Activated CD8-positive, alpha-beta memory T cell treated with anti-CD3 and anti-CD28 coated beads, Interleukin-2, amount 50 U/mL, for 4 hours (primary cell): ENCODE data around the gene PPP1R15B.

Experiments used
- DNase-seq: peaks from one replicate; pipeline ENCODE4 v3.0.0-alpha.2; 2020

PPP1R15B gene

DNA sequence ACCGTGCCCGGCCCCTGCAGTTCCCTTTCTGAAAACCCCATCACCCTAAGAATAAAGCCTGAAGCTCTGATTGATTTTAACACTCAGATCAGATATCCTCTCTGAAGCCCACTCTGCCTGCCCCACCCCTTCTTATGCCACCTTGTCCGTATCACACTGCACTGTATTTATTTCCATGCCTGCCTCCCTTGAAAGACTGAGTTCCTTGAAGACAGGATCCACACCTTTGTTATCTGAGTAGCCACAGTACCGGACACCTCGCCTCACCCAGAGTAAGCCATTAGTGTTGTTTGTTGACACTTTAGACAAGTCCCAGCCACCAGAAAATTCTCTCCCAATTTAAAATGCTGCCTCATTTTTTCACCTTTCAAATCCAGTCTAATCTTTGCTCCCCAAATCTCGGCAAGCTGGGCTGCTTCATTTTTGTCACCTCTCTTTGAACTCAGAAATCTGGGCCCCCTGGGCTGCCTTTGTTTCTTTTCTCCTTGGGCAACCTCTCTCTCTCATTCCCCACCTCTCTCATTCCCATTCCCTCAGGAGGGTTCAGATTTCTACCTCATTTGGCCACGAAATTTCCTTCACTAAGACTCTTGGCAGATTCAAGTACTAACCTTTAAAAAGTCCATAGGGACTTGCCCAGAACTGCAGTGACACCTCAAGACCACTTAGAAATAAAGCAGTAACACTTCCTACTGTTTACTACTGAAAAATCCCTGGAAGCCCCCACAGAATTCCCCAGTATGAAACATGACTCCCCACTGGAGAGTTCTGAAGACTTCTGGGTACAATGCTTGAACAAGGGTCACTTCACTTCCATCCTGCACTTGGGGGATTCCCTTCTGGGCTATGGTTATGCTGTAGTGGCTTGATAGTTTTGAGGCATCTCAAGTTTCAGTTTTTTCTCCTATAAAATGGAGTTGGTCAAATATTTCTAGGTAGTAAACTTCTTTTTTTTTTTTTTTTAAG lies 8.7 kb upstream of the PPP1R15B start:
- no peak for DNase-seq

DNA sequence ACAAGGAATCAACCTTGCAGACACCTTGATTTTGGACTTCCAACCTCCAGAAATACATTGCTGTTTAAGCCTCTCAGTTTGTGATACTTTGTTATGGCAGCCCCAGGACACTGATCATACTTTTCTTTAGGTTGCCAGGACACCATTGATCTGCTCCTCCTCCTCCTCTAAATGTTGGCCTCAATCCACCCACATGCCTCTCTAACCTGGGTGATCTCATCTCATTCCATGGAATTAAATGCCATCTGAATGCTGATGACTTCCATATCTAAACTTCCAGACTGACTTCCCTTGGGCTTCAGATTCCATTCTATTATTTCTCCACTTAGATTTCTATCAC lies 7.4 kb upstream of the PPP1R15B start:
- DNase-seq = no peak

DNA sequence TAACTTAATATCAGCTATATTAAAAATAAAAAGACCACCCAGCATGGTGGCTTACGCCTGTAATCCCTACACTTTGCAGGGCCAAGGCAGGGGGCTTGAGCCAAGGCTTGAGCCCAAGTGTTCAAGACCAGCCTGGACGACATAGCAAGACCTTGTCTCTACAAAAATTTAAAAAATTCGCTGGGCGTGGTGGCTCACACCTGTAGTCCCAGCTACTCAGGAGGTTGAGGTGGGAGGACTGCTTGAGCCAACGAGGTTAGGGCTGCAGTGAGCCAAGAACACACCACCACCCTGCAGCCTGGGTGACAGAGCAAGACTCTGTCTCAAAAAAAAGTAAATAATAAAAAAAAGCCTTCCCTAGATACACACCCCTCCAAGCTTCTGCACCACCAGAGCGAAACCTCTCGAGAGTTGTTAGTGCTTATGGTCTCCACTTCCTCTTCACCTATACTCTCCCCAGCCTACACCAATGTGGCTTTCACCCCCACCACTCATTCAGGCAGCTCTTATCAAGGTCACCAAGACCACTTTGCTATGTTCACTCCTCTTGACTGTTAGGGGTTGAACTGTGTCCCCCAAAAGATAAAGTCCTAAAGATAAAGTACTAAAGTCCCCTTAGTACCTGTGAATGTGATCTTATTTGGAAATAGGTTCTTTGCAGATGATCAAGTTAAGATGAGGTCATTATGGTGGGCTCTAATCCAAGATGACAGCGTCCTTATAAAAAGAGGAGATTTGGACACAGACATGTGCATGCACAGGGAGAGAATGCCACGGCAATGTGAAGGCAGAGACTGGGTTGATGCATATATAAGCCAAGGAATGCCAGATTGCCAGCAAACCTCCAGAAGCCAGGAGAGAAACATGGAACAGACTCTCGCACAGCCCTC lies 6.8 kb upstream of the PPP1R15B start:
- DNase-seq = no peak

DNA sequence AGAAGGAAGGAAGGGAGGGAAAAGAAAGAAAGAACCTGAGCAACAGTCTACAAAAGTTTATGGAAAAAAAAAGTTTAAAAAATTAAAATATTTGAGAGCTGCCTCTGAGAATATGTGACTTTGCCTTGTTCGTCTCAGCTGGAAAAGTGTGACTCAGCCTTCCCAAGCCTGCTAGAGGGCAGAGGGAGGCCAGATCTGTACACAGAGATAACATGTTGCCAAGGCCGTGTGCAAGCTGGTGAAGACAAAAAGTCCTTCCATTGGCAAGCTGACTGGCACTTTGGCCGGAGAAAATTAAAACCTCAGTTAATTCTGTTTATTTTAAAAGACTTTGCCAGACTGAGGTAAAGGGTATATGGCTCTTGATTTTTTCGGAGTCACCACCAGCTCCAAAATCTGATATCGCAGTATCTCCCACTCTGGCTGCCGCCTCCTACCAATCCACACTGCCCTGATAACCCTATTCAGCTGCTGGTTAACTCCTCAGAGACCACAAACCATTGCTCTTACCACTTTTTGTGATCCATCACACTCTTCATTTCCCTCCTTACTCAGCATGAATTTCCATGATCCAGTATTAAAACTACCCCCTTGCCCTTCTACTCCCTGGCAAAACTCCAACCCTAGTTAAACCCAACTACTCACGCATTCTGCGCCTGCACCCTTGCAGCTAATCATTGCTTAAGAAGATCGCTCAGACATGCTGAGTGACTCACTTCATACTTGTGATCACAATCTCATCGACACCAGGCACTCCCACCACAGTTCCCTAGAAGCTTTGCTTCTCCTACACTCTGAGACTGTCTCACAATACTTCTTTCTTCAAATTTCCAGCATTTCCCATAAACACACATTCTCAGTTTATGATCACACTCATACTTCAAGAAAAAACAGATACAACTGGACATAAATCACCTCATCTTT lies 5.7 kb upstream of the PPP1R15B start:
- DNase-seq = peak; percentile 25

DNA sequence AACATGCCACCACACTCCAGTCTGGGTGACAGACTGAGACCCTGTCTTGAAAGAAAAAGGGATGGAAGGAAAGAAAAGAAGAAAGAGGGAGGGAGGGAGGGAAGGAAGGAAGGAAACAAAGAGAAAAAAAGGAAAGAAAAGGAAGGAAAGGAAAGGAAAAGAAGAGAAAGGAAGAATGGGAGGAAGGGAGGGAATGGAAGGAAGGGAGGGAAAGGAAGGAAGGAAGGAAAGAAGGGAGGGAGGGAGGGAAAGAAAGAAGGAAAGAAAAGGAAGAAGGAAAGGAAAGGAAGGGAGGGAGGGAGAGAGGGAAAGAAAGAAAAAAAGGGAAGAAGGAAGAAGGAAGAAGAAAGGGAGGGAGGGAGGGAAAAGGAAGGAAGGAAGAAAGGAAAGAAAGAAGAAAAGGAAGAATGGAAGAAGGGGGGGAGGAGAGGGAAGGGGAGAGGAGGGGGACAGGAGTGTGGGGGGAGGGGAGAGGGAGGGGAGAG lies 5.0 kb upstream of the PPP1R15B start:
- DNase-seq = no peak

DNA sequence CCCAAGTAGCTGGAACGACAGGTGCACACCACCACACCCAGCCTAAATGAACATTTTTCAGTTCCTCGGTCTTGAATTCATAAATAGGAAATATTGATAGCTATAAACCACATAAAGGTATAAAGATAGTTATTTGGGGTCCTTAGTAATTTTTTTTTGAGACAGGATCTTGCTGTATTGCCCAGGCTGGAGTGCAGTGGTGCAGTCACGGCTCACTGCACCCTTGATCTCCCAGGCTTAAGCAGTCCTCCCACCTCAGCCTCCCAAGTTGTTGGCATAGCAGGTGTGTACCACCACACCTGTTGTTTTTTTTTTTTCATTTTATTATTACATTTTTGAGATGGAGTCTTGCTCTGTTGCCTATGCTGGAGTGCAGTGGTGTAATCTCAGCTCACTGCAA lies 3.7 kb upstream of the PPP1R15B start:
- no peak for DNase-seq

DNA sequence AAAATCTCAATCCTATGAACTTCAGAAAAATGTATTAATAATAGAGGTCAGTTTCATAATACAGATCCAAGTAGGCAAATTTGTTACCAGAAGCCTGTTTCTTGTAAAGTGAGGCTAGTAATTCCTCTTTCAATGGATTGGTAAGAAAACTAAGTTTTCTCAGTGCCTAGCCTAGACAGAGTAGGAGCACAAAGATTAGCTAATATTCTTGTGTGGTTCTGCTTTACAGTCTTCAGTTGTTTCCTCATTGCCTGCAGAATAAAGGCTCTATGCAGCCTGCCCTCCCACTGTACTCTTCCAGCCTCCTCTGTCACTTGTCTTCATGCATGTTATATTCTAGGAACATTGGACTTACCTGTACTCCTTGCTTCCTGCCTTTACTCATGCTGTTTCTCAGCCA lies 2.4 kb upstream of the PPP1R15B start:
- no peak for DNase-seq

DNA sequence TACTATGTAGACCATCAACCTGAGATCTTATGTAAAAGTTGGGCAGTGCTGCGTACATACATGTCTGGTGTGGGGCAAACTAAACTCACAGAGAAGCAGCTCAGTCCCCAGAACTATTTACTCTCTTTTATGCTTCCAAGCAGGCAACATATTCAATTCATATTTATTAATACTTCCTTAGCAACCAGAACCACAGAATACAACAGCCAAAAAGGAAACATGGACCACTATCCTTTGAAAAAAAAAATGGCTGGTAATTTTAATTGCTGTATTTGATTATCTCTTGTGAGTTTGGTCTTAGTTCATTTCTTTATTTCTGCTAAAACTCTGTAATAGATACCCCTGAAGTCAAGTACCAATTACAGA lies 1.5 kb upstream of the PPP1R15B start:
- no peak for DNase-seq

DNA sequence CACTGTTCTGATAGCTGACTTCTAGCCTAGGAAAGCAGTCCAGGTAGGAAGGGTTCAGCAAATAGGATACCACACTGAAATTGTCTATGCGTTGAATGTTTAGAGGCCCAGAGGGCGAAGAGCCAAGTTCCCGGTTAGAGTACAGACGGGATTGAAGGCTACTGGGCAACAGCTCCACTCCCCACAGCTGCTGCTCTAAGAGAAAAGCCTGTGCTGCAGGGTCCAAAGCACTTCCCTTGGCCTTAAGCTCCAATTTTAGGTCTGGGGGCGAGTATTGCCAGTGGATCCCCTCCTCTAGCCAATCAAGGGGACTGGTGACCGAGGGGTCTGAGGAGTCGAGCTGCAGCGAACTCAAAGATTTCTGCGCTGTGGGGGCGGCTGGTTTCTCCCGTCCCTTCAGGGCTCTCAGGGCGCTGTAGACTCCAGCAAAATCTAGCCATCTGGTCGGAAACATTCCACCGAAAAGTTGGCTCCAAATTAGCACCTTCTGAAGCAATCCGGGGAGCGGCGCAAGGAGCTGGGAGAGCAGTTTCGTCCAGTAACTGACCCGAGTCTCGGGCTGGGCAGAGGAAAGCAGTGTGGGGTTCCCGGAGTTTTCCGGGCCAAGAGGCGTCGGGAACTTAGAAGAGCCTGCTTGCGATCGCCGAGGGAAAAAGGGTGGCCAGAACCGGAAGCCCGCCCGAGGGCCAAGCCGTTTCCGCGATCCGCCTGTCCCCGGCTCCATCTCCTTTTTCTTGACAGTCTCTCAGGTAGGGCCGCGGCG lies 748 bp downstream of the PPP1R15B start:
- DNase-seq = peak; percentile 30

DNA sequence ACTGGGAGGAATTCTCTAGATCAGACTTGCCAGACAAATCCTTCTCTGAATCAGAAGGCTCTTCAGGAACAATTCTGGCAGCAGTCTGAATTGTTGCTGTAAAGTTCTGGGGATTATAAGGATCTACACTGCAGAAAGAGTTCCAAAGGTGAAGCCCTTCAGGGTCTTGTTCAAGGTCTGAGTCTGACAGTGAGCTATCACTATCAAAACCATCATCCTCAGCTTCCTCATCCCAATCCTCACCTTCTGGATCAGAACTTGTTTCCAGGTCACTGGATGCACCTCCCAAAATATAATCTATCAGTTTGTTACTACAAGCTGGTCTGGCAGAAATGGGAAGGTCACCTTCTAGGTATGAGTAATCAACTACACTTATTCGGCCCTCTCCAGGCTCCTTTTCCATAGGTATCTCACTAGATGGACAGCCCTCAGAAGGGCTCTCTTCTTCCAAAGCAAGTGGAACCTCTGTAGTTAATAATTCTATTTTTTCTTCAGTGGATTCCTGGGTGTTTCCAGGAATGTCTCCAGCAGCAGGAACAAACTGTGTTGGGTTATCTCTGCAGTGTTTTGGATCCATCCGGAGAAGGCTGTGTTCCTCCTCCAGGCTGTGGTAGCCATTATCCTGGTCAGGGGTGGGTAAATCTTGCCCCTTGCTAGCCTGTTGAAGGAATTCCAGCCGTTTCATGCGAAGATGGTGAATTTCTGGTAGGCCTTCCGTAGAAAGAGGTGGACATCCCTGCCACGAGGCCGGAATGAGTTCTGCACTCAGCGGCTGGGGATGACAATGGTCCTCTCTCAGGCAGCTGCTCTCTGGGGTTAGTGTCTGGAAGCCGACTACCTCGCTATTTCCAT lies 1.6 kb downstream of the PPP1R15B start:
- DNase-seq = no peak

DNA sequence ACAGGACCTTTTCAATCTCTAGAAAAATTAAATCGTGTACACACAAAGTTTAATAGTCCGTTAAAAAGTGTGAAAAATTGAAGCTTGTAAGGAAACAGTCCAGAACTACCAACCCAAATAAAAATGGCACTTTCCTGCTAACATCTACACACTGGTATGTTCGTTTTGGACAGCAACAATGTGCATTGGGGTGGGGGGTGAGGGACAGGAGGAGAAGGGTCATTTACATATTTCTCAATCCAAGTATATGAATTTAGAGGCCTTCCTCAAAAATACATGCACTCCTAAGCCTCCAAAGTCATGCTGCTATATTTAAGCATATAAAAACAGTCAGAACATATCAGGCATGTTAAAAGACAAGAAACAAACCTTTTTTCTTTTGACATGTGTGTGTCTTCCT lies 2.5 kb downstream of the PPP1R15B start:
- DNase-seq = no peak

DNA sequence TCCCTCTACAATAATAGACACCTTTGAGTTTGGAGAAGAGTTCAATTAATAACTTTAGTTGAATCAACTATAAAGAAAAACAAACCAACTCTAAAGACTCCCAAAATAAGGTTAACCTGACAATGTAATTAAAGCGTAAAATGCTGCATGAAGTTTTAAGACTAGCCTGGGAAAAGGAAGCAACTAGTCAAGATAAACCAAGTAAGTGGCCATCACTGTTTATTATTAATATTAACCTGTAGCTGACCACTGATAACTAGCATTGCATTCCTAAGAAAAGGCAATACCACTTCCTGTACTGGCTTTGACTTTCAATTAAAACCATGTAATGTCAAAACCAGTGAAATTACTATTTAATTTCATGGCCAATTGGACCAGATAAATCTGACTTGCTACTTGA lies 3.0 kb downstream of the PPP1R15B start:
- DNase-seq = no peak

DNA sequence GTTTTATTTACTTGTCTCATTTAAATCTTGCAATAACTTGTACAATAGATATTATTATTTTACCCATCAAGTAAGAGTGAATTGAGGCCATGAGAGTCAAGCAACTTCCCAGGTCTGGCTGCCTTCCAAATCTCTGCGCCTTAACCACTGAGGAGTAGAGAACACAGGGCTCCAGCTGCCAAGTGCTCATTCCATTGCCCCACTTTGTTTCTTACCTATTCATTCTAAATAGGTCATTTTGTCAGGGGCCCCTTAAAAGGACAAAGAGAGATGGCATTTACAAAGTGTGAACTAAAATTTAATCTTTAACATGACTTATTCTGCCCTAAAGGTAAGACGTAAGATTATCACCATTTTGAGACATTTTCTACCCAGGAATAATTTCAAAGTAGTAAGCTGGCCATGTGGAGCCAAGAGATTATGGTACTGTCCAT lies 3.5 kb downstream of the PPP1R15B start:
- peak; percentile 25 for DNase-seq

DNA sequence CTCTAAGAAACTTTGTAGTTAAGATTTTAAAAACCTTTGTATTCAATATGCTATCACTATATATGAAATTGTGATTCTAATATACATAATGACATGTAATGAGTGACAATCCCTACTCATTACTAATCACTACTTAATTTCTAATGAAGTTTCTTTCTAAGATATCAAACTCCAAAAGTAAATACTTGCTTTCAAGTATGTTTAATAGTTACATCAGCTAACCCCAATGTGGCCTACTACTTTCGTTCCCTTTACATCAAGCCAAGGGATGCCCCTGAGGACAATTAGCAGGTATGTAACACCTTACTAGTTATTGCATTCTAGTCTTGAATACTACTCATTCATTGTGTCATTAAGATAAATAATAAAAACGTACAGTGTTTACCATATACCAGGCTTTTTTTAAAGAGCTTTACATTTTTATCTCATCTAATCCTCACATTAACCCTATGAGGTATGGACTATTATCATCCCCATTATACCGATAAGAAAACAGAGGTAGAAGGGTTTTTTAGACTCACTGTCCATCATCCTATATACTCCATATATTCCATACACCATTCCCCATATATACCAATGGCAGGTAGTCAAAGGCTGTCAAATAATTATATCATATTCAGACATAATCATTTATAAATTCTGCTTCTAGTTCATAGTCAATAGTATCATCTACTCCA lies 4.2 kb downstream of the PPP1R15B start:
- no peak for DNase-seq

DNA sequence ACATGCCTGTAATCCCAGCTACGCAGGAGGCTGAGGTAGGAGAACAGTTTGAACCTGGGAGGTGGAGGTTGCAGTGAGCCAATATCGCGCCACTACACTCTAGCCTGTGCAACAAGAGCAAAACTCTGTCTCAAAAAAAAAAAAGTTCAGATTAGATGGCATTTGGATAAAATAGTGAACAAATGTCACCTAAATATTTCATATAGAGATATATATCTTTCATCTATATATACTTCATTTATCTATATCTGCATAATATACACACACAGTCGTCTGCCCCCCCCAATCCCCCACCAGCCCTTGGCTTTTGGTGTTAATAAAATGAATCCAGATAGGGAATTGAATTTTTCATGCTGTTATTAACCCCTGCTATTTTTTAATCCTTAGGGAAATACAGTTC lies 5.0 kb downstream of the PPP1R15B start:
- no peak for DNase-seq

DNA sequence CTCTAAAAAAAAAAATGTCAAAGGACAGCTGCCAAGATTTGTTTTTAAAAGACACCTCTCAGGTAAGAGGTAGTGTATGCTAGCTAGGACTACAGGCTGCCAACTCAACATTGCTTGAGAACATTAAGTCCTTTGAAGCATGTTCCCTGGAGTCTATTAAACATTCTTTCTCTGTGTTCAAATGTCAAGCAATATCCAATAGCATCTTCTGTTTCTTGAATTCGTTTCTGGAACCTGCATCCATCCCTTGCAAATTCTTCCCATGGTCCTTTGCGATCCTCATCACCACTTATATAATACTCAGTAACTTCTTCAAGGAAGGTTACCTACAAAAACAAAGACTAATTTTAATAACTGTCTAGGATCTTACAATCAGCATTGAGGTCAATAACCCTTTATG lies 5.6 kb downstream of the PPP1R15B start:
- DNase-seq = no peak

DNA sequence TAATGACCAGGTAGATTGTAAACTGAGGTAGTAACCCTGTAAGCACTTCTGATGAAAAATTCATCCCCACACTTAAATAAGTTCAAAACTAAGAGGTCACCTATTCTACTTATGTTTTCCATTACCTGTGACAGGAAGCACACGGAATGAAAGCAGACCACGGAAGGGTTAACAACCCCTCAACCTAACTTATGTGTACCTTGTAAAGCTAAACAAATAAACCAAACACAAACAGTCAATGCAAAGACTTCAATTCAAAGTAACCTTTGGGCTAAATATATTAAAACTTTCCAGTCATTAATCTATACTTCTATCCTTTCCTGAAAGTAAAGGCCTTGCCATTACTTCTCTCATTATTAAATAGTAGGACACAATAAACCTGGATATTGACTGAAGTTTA lies 7.0 kb downstream of the PPP1R15B start:
- no peak for DNase-seq

DNA sequence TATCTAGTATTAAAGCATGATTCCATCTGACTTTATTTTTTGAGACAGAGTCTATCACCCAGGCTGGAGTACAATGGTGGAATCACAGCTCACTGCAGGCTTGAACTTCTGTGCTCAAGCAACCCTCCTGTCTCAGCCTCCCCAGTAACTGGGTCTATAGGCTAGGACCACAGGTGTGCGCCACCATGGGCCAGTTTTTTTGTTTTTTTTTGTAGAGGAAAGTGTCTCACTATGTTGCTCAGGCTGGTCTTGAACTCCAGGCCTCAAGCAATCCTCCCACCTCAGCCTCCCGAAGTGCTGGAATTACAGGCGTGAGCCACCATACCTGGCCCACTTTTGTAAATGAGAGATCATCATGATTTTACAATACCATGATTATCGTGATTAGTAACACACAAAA lies 9.2 kb downstream of the PPP1R15B start:
- no peak for DNase-seq

DNA sequence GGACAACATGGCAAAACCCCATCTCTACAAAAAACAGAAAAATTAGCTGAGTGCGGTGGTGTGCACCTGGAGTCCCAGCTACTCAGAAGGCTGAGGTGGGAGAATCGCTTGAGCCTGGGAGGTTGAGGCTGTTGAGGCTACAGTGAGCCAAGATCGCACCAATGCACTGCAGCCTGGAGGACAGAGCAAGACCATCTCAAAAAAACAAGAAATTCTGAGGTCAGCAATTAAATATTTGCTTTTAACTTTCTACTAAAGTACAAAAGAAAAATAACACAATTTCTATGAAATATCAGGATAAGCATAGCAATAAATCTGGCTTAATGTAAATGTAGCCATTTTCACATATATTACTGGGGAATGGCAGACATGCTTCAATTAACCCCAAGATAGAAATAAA lies 9.9 kb downstream of the PPP1R15B start:
- DNase-seq = no peak

DNA sequence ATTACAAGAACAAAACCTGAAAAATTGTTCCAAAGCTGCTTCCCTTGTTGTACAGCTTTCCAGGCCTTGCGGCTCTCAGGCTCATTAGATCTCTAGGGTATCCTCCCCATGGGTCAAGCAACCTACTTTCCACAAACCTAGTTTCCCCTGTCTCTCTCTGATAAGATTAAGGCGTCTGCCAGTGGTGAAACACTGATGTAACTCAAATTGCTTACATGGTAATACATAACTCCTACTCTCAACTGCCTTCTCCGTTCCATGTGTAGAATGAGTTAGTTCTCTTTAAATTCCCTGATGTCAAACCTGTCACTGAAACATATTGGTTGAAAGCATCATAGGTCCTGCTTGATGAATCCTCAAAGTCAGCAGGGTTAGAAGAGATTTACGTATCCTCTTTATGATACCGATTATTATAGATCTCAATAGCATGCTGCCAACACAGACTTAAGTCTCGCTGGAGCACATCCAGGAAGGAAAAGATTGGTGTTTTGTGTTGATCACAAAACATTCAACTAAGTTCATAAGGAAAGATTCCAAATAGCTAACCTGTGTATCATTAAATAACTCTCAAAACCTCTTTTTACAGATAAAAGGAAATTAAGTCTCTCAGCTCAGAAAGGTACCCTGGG lies 10.6 kb downstream of the PPP1R15B start:
- DNase-seq = no peak
